Calu3 (cell line): ENCODE data around the gene GLIS1. TPM values are rescaled to one million over a fixed set of nuclear protein-coding genes. Genes with fewer than 3 reads are reported as not detected.

ENCODE experiments used
- BruUV-seq: library from RNA; stranded (reverse); fragments of 400-500 nt; replicated peaks from 2 replicates; lab custom pipeline; 2021; lab: Mats Ljungman, UMichigan
- CTCF ChIA-PET: fragments of 300-600 bp; sonication (Branson Sonifier 250); formaldehyde crosslinking; loops from one replicate; lab custom pipeline; 2022; ENCODE audit warnings: antibody characterized with exemption; lab: Charles Lee
- DNase-seq: peaks from one replicate; pipeline ENCODE4 v3.0.0; 2022
- H3K27ac Mint-ChIP-seq: one replicate; pipeline ENCODE4 v1.8.0; 2022; ENCODE audit warnings: mixed read lengths; ENCODE audit not compliant: unreplicated experiment
- H3K27me3 Mint-ChIP-seq: one replicate; pipeline ENCODE4 v1.8.0; 2022; ENCODE audit warnings: mixed read lengths; ENCODE audit not compliant: unreplicated experiment
- H3K36me3 Mint-ChIP-seq: one replicate; pipeline ENCODE4 v1.8.0; 2022; ENCODE audit warnings: mild to moderate bottlenecking, moderate library complexity, mixed read lengths; ENCODE audit not compliant: insufficient read depth, unreplicated experiment
- H3K4me1 Mint-ChIP-seq: one replicate; pipeline ENCODE4 v1.8.0; 2022; ENCODE audit warnings: mild to moderate bottlenecking, low read depth, mixed read lengths; ENCODE audit not compliant: unreplicated experiment
- H3K4me3 Mint-ChIP-seq: one replicate; pipeline ENCODE4 v1.8.0; 2022; ENCODE audit warnings: mild to moderate bottlenecking, low read depth, moderate library complexity, mixed read lengths; ENCODE audit not compliant: unreplicated experiment
- H3K9me3 Mint-ChIP-seq: one replicate; pipeline ENCODE4 v1.8.0; 2022; ENCODE audit warnings: low read depth, mixed read lengths; ENCODE audit not compliant: unreplicated experiment
- CTCF ChIP-seq: fragments of 200-600 bp; IDR thresholded peaks from one replicate; pipeline ENCODE4 v1.8.0; 2022; ENCODE audit warnings: antibody characterized with exemption; ENCODE audit not compliant: unreplicated experiment
- intact Hi-C: fragments of 100-400 bp; cut with micrococcal nuclease; formaldehyde crosslinking; loops from one replicate; pipeline ENCODE4 v1.10.0; 2022; ENCODE audit not compliant: unreplicated experiment
- total RNA-seq: library from RNA; stranded (reverse); gene quantifications from 2 replicates; pipeline ENCODE4 v1.2.3, GENCODE V29; 2022

Gene GLIS1
- total RNA-seq, 1 experiment from 2014 or later = not detected

- TF ChIP-seq CTCF = no peak
- no peak overlapping the region for H3K4me3 Mint-ChIP-seq
- BruUV-seq = no TSS peak
Measured at GRCh38 chr1:53644909-53645689, 93.9 kb downstream of the GLIS1 start.

GRCh38 chr1:53644496-53644895 lies 94.5 kb downstream of the GLIS1 start:
- CTCF ChIA-PET = no interaction called here
- H3K4me1 Mint-ChIP-seq = no peaks in the 10 kb centered on the region
- no peak for DNase-seq
- H3K27ac Mint-ChIP-seq = no peak overlapping the region
- H3K36me3 Mint-ChIP-seq = no peaks in the 10 kb centered on the region
- no peak for TF ChIP-seq CTCF
- no TSS peak for BruUV-seq
- no peaks in the 10 kb centered on the region for H3K9me3 Mint-ChIP-seq
- intact Hi-C loops = no loop called here
- no peak overlapping the region for H3K4me3 Mint-ChIP-seq
- H3K27me3 Mint-ChIP-seq = peaks cover 99% of the 10 kb centered on the region

More at GRCh38 chr1:53644909-53645689, 93.9 kb downstream of the GLIS1 start:
- Mint-ChIP-seq H3K36me3 (no peaks in the 10 kb centered on the region), H3K4me1 (no peaks in the 10 kb centered on the region), H3K27ac (no peak overlapping the region), H3K27me3 (peaks cover 99% of the 10 kb centered on the region), H3K9me3 (no peaks in the 10 kb centered on the region)
- no peak for DNase-seq
- intact Hi-C loops = no loop called here
- CTCF ChIA-PET = no interaction called here

GRCh38 chr1:53643881-53644390 lies 95.0 kb downstream of the GLIS1 start:
- BruUV-seq = no TSS peak
- no peaks in the 10 kb centered on the region for H3K9me3 Mint-ChIP-seq
- H3K36me3 Mint-ChIP-seq = no peaks in the 10 kb centered on the region
- H3K27me3 Mint-ChIP-seq = peaks cover 99% of the 10 kb centered on the region
- H3K4me3 Mint-ChIP-seq = no peak overlapping the region
- DNase-seq = no peak
- intact Hi-C loops = no loop called here
- CTCF ChIA-PET = no interaction called here
- no peaks in the 10 kb centered on the region for H3K4me1 Mint-ChIP-seq
- no peak overlapping the region for H3K27ac Mint-ChIP-seq
- no peak for TF ChIP-seq CTCF

GRCh38 chr1:53643041-53643880 lies 95.7 kb downstream of the GLIS1 start:
- no peak for TF ChIP-seq CTCF
- CTCF ChIA-PET = no interaction called here
- DNase-seq = no peak
- Mint-ChIP-seq H3K4me3 (no peak overlapping the region), H3K9me3 (no peaks in the 10 kb centered on the region), H3K36me3 (no peaks in the 10 kb centered on the region), H3K27ac (no peak overlapping the region), H3K4me1 (no peaks in the 10 kb centered on the region), H3K27me3 (peaks cover 96% of the 10 kb centered on the region)
- BruUV-seq = no TSS peak
- intact Hi-C loops = no loop called here
